ENCODE data around the gene STK32B.

Gene STK32B

GRCh38 chr4:5158825-5159224 lies 107.5 kb downstream of the STK32B start:
- no peaks in the 10 kb centered on the region for H3K9me3 ChIP-seq
- intact Hi-C loops (cut with DNase I; ENCODE audit: low total_unique reads): no loop called here
- no peaks in the 10 kb centered on the region for H3K27me3 ChIP-seq
- DNase-seq: no peak
- peaks cover 0 to 3% (median 0%) of the 10 kb centered on the region in 4 donors for H3K4me1 ChIP-seq
- no peaks in the 10 kb centered on the region for H3K36me3 ChIP-seq
- H3K27ac ChIP-seq: no peak overlapping the region
- no peak for TF ChIP-seq CTCF (IDR thresholded peaks at IDR 0.05)
- no peak overlapping the region for H3K4me3 ChIP-seq

GRCh38 chr4:5160668-5161067 lies 109.4 kb downstream of the STK32B start:
- intact Hi-C loops (cut with DNase I; ENCODE audit: low total_unique reads): no loop called here
- H3K36me3 ChIP-seq: no peaks in the 10 kb centered on the region
- H3K27me3 ChIP-seq: no peaks in the 10 kb centered on the region
- TF ChIP-seq CTCF (IDR thresholded peaks at IDR 0.05): no peak
- peaks cover 0 to 3% (median 0%) of the 10 kb centered on the region in 4 donors for H3K4me1 ChIP-seq
- no peak overlapping the region for H3K4me3 ChIP-seq
- H3K9me3 ChIP-seq: no peaks in the 10 kb centered on the region
- DNase-seq: no peak
- no peak overlapping the region for H3K27ac ChIP-seq

GRCh38 chr4:5162909-5163508 lies 111.7 kb downstream of the STK32B start:
- TF ChIP-seq CTCF (IDR thresholded peaks at IDR 0.05): no peak
- DNase-seq: no peak
- Histone ChIP-seq H3K36me3 (no peaks in the 10 kb centered on the region), H3K4me3 (no peak overlapping the region), H3K4me1 (peaks cover 0 to 2% (median 0%) of the 10 kb centered on the region in 4 donors), H3K9me3 (no peaks in the 10 kb centered on the region), H3K27me3 (no peaks in the 10 kb centered on the region), H3K27ac (no peak overlapping the region)
- intact Hi-C loops (cut with DNase I; ENCODE audit: low total_unique reads): no loop called here

- Histone ChIP-seq H3K36me3 (no peaks in the 10 kb centered on the region), H3K27me3 (no peaks in the 10 kb centered on the region), H3K4me3 (no peak overlapping the region), H3K4me1 (no peaks in the 10 kb centered on the region), H3K9me3 (no peaks in the 10 kb centered on the region), H3K27ac (no peak overlapping the region)
- no peak for DNase-seq
- no peak for TF ChIP-seq CTCF (IDR thresholded peaks at IDR 0.05)
- intact Hi-C loops (cut with DNase I; ENCODE audit: low total_unique reads): no loop called here
Observed at GRCh38 chr4:5164221-5164912, 113.1 kb downstream of the STK32B start.

- no peaks in the 10 kb centered on the region for H3K9me3 ChIP-seq
- no peak for DNase-seq
- no peaks in the 10 kb centered on the region for H3K4me1 ChIP-seq
- no peaks in the 10 kb centered on the region for H3K36me3 ChIP-seq
- intact Hi-C loops (cut with DNase I; ENCODE audit: low total_unique reads): no loop called here
- TF ChIP-seq CTCF (IDR thresholded peaks at IDR 0.05): no peak
- H3K4me3 ChIP-seq: no peak overlapping the region
- H3K27ac ChIP-seq: no peak overlapping the region
- H3K27me3 ChIP-seq: no peaks in the 10 kb centered on the region
Observed at GRCh38 chr4:5165420-5166369, 114.4 kb downstream of the STK32B start.
